HG03064 (cell line): Measurements from ENCODE around the gene CNGB1.

ENCODE experiments used
- ATAC-seq: cut with Tn5 transposase; IDR thresholded peaks from one replicate; pipeline ENCODE4 v1.9.1; 2021; ENCODE audit warnings: low read depth; ENCODE audit not compliant: unreplicated experiment

CNGB1 gene

GRCh38 chr16:57977418-57978069 is 6.6 kb upstream of the CNGB1 start:
- no peak for ATAC-seq

- ATAC-seq: no peak
These were observed 5.4 kb upstream of the CNGB1 start for GRCh38 chr16:57976331-57976796.

- ATAC-seq: no peak
These were observed 1.4 kb upstream of the CNGB1 start for GRCh38 chr16:57972306-57972705.

GRCh38 chr16:57971848-57972247 is 920 bp upstream of the CNGB1 start:
- ATAC-seq: no peak

GRCh38 chr16:57970319-57970718 is 609 bp downstream of the CNGB1 start:
- no peak for ATAC-seq

GRCh38 chr16:57969451-57970123 is 1.3 kb downstream of the CNGB1 start:
- no peak for ATAC-seq

GRCh38 chr16:57967916-57968315 is 3.0 kb downstream of the CNGB1 start:
- no peak for ATAC-seq

- ATAC-seq: no peak
These were observed 3.9 kb downstream of the CNGB1 start for GRCh38 chr16:57966986-57967385.

- no peak for ATAC-seq
These were observed 4.6 kb downstream of the CNGB1 start for GRCh38 chr16:57966204-57966771.

- no peak for ATAC-seq
These were observed 6.7 kb downstream of the CNGB1 start for GRCh38 chr16:57964157-57964700.

GRCh38 chr16:57962756-57963155 is 8.2 kb downstream of the CNGB1 start:
- ATAC-seq: no peak

- ATAC-seq: no peak
These were observed 8.9 kb downstream of the CNGB1 start for GRCh38 chr16:57962046-57962445.

GRCh38 chr16:57961538-57961937 is 9.4 kb downstream of the CNGB1 start:
- ATAC-seq: no peak

- no peak for ATAC-seq
These were observed 10.0 kb downstream of the CNGB1 start for GRCh38 chr16:57960826-57961472.

GRCh38 chr16:57960310-57960709 is 10.6 kb downstream of the CNGB1 start:
- no peak for ATAC-seq

GRCh38 chr16:57959804-57960203 is 11.1 kb downstream of the CNGB1 start:
- no peak for ATAC-seq

GRCh38 chr16:57959121-57959520 is 11.8 kb downstream of the CNGB1 start:
- ATAC-seq: no peak

- no peak for ATAC-seq
These were observed 12.4 kb downstream of the CNGB1 start for GRCh38 chr16:57958544-57958943.

GRCh38 chr16:57957673-57958392 is 13.1 kb downstream of the CNGB1 start:
- no peak for ATAC-seq

- no peak for ATAC-seq
These were observed 13.8 kb downstream of the CNGB1 start for GRCh38 chr16:57956924-57957672.
